GM18520 (cell line): ENCODE results near the gene GTF3C2.
"Not testable (repeated sequence)": the region's sequence is repeated elsewhere in the genome, so short reads cannot be mapped to it uniquely, and the experiment has no call there.

Source experiments
- ATAC-seq: cut with Tn5 transposase; IDR thresholded peaks from one replicate; pipeline ENCODE4 v1.9.1; 2021; ENCODE audit not compliant: unreplicated experiment

Gene GTF3C2

DNA sequence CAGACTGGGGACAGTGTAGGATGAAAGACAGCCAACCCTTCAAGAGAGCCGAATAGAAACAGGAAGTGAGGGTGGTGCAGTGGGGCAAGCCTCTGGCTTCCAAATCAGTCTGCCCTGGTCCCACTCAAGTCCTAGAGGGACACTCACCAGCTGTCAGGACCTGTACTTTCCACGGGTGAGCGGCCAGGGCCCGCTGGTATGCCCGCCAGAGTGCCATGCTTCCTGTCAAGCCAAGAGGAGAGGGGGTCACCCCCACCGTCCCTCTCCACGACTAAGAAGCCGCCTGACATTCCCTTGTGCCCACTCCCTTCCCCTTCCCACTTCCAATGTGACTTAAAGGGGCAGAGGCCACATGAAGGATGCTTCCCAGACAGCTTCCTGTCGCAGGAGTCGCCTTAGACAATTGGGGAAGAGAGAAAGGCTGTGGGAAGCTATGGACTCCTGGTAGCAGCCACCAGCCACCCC lies 34.2 kb downstream of the GTF3C2 start:
- ATAC-seq, result no peak

DNA sequence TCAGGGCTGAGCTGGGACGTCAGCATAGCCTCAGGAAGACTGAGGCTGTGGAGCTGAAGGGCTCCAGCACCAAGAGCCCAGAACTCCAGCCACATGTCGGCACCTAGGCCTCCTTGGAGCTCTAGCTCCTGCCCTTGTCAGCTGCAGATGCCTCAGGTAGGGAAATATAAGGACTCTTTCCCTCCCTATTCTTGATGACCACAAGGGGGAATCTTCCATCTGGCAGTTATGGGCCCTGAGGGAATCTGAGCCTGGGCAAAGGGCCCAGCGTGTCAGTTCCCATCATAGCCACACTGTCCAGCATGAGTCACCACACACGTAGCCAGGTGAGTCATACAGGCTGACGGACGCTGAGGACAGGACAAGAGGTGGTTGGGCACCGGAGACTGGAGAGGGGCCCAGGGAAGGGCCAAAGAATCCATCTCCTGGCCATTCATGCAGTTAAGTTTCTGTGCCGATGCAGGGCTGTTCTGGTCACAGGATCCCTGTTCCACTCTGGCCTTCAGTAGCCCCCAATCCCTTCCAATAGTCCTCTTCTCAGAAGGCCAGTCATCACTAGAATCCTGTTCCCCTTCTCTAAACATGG lies 35.5 kb downstream of the GTF3C2 start:
- no peak for ATAC-seq

DNA sequence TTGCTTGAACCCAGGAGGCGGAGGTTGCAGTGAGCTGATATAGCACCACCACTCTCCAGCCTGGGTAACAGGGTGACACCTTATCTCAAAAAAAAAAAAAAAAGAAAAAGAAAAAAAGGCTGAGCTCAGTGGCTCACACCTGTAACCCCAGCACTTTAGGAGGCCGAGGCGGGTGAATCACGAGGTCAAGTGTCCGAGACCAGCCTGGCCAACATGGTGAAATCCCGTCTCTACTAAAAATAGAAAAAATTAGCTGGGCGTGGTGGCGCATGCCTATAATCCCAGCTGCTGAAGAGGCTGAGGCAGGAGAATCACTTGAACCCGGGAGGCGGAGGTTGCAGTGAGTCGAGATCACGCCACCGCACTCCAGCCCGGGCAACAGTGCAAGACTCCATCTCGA lies 36.7 kb downstream of the GTF3C2 start:
- not testable (repeated sequence) for ATAC-seq

DNA sequence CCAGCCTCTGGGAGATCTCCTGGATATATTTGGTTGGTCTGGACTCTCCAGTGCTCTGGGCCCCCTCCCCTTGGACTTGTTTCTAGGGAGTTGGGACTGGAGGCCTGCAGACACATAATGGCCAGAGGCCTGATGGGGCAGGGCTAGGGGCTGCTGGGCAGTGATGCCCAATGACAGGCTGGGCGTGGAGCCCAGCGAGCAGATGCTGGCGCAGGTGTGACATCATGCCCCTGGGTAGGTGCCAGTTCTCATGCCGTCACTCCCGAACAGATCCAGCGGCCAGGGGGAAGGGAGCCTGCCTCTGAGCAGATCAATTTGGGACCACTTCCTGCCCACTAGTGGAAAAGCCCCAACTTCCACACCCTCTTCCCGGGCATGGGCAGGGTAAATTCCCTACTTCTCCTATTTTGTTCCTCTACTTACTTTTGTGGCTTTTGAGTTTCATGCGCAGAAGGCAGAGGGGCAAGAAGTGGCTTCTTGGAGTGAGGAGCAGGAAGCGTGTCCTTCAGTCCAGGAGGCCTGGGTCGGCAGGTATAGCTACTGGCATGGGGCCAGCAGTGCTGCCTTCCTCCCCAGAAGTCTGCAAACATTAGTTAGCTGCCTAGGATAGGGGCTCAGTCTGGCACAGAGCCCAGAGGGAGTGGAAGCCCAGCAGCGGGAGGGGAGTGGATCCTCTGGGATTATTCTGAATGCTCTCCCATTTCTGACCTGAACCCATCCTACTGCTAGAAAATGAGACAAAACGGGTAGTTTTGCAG lies 39.7 kb downstream of the GTF3C2 start:
- no peak for ATAC-seq

DNA sequence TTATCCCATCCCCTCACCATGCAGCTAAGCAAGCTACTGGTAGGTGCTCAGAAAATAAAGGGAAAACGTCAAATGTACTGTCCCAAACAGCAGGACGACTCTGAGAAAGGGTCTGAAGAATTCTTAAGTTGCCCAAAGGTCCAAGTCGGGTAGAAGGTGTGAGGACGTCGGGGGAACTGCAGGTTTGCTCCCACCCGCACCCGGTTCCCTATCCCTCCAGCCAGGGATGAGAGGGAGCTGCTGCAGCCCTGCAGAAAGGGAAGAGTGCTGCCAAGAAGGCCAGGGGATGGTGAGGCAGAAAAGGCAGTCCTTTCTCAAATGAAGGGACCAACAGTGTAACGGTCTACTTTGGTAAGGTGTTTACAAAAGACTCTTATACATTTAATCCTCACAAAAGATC lies 41.4 kb downstream of the GTF3C2 start:
- ATAC-seq, result no peak

DNA sequence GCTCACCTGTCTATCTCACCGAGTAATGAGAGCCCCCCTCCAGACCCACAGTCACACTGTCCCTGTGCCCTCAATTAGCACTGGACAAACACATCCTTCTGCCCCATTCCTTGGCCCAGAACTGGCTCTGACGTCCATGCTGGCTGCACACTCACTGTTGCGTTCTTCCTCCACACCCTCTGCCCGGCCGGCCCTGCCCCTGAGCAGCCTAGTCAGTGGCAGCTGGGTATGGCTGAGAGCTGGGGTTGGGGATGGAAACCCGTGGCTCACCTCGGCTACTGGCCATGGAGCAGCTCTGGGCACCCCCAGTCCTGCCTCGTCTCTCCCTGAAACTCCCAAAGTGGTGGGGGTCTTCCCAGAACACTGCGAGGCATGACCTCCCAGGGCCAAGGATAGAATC lies 41.9 kb downstream of the GTF3C2 start:
- ATAC-seq, result no peak

DNA sequence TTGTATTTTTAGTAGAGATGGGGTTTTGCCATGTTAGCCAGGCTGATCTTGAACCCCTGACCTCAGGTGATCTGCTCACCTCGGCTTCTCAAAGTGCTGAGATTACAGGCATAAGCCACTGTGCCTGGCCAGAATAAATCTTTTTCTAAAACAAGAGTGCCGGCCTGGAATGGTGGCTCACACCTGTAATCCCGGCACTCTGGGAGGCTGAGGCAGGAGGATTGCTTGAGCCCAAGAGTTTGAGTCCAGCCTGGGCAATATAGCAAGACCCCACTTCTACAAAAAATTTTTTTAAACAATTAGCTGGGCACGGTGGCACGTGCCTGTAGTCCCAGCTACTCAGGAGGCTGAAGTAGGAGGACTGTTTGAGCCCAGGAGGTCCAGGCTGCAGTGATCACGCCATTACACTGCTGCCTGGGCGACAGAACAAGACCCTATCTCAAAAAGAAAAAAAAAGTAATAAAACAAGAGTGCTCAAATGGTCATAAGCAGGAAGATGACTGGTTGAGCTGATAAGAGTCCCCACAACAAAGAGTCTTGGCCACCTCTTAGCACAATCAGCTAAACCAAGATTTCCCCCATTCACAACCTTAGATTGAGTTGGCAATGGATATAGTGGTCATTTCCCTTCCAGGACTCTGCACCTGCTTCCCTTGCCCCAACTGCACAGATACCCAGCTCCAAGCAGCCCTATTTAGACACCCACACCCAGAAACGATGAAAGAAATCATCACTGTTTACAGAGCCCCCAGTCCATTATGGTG lies 42.5 kb downstream of the GTF3C2 start:
- no peak for ATAC-seq

DNA sequence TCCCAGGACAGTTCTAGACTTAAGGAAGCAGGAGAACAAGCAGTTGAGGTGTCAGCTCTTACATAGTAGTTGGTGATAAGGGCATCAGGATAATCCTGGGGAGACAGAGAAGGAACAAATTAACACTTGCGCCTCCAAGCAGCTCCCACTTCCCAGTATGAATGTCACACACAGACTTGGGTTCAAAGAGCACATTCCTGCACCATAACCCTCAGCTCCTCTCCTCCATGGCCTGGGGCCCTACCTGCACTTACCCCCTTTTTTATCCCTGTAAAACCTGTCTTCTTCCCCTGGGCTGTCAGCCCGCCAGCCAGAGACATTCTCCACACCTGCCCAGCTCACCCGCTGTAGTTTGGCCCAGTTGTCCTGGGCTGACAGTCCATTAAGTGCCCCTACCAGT lies 44.4 kb downstream of the GTF3C2 start:
- ATAC-seq, result no peak

DNA sequence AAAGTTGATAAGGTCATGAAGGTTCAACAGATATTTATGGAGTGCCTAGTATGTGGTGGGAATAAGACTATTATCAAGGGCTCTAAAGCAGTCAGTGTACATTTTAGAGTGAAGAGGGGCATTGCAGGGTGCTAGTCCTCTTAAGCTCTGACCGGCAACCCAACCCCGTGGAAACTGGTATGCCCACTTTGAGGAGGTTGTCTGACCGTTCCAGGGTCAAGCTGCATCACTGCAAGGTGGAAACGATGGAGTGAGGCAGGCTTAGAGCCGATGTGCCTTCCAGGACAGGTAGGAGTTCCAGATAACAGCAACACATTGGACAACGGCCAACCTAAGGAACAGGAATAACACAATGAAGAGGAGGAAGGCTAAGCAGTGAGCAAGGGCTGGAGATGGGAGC lies 46.9 kb downstream of the GTF3C2 start:
- ATAC-seq, result no peak

DNA sequence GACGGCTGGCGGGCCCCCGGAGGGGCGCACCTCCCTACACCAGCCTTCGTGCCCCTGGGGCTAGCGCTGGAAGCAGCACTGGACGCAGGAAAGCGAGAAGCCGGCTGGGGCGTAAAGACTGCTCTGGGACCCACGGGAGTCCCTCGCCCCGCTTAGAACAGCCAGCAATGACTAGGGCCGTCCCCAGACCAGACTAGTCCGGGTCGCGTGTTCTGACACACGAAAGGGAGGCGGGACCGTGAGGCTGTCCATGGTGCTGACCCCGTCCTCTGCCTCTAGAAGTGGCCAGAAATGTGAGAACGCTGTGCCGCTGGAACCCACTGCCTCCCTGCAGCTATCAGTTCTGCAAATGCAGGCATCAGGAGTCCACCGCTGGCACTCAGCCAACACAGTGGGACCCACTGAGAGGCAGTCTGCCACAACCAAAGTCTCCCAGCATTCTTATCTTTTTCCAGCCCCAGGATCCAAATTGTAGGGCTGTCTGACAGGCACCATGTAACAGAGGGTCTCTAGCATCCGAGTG lies 48.1 kb downstream of the GTF3C2 start, which contains the start of gene UCN:
Gene UCN, minus strand, starts transcription at position 87 of the 523 bp plus-strand sequence. CDS start 550 bp downstream, outside the sequence.
- no peak for ATAC-seq

DNA sequence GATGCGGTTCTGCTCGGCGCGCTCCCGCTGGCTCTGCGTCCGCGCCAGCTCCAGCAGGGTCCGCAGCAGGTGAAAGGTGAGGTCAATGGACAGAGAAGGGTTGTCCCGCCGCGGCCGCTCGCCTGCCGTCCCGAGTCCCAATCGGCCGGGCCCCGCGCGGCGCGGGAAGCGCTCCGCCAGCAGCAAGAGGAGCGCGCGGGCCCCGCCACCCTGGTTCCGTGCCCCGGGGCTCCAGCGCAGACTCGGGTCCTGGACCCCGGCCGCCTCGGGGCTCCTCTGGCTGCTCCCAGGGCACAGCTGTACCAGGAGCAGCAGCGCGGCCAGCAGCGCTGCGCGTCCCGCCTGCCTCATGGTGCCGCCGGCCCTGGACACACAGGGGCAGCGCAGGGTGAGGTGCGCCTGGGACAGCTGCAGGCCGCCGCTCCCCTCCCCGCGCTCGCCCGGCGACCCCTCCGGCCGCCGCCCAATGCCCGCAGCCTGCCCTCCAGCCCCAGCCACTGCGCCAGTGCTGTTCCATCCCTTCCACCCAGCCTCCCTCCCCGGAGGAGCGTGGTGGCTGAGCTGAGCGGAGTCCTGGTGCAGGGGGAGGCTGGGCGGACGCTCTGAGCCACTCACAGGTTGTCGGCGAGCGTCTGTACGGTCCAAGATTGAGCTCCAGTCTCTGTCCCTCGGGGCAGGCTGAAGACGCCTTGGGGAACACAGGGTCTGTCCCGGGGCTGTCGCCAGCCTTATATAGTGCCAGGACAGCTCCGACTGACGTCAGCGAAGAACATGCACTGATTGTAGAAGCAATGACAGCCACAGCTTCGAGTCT lies 48.8 kb downstream of the GTF3C2 start:
- no peak for ATAC-seq

DNA sequence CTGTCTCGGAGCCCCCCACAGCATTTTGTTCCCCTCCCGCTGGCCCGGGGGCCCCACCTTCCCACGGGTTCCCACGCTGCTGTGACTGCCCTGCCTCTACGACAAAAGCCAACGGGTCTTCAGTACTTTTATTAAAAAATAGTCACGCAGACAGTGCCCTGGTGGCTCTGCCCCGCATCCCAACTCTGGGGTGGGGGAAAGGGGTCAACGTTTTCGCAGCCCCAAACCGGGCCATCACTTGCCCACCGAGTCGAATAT lies 49.3 kb downstream of the GTF3C2 start:
- ATAC-seq, result no peak

DNA sequence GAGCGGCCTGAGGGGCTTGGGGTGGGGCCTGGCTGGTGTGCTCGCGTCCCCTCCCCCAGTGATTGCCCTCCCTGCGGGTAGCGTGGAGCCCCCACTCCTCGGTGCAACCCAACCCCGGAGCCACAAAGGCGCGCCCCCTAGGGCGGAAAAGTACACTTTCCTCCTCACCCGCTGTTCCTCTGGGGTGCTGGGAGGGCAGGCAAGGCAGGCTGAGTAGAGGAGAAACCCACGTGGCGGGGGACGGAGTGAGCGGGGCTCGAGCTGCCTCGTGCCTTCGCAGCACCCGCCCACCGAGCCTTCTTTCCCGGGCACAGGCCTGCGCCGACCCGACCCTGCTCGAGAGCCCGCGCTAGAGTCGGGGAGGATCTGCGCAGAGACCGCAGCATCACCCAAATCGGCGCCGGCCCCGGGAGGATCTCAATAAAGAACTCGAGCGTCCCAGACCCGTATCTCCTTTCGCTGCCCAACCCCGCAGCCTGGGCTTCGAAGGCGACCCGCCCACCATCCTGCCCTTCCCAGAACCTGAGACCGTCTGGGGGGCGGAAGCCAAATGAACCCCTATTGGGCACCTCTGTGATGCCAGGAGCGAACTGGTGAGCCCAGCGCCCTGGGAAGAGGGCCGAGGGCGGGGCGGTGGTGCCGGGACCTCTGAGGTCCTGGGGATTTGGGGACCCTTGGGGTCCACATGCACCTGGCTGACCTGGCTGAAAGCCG lies 49.8 kb downstream of the GTF3C2 start:
- ATAC-seq, result no peak

DNA sequence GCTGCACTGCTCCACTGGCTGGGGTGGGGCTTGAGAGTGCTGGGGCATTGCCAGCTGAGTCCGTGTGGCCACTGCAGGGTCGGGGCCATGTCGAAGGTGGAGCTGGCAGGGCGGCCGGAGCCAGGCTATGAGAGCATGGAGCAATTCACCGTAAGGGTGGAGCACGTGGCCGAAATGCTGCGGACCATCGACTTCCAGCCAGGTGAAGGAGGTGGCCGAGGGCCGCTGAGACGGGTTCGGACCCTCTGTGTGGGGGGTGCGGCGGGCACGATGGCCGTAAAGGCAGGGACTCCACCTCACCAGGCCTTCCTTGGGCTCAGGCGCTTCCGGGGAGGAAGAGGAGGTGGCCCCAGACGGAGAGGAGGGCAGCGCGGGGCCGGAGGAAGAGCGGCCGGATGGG lies 50.4 kb downstream of the GTF3C2 start:
- no peak for ATAC-seq

DNA sequence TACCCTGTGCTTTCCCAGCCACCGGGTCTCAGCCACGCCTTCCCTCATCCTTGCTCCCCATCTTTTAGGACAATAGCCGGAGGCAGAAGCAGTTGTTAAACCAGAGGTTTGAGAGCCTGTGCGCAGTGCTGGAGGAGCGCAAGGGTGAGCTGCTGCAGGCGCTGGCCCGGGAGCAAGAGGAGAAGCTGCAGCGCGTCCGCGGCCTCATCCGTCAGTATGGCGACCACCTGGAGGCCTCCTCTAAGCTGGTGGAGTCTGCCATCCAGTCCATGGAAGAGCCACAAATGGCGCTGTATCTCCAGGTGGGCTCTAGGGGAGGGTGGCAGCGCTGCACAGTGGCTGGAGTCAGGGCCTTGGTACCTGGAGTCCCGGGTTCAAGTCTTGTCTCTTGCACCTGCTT lies 51.0 kb downstream of the GTF3C2 start:
- ATAC-seq, result no peak

DNA sequence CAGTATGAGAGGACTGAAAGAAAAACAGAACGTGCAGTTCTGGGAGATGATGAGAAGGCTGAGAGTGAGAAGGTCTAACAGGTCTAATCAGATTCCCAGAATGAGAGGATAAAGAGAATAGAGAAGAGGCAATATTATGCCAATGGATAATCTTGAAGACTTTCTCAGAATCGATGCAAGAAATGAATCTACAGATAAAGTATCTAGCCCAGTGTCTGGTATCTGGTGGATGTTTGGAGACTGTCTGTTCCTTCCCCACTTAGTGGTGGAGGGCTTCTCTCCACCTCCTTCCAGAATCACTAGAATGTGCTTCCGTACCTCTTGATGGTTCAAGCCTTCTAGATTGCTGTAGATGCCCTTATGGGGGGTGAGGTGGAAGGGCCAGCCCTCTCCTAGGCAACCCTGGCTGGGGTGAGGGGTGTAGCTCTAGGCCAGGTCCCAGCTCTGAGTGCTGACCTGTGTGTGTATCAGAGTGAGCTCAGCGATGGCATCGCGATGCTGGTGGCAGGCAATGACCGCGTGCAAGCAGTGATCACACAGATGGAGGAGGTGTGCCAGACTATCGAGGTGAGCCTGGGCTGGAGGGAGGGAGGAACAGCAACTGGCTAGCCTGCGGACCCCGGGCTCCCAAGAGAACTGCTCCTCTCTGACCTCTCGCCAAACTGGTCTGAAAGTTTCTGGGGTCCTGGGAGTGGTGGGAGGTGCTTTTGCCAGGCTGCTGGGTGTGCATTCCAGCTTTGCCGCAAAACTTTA lies 51.9 kb downstream of the GTF3C2 start:
- ATAC-seq, result no peak

DNA sequence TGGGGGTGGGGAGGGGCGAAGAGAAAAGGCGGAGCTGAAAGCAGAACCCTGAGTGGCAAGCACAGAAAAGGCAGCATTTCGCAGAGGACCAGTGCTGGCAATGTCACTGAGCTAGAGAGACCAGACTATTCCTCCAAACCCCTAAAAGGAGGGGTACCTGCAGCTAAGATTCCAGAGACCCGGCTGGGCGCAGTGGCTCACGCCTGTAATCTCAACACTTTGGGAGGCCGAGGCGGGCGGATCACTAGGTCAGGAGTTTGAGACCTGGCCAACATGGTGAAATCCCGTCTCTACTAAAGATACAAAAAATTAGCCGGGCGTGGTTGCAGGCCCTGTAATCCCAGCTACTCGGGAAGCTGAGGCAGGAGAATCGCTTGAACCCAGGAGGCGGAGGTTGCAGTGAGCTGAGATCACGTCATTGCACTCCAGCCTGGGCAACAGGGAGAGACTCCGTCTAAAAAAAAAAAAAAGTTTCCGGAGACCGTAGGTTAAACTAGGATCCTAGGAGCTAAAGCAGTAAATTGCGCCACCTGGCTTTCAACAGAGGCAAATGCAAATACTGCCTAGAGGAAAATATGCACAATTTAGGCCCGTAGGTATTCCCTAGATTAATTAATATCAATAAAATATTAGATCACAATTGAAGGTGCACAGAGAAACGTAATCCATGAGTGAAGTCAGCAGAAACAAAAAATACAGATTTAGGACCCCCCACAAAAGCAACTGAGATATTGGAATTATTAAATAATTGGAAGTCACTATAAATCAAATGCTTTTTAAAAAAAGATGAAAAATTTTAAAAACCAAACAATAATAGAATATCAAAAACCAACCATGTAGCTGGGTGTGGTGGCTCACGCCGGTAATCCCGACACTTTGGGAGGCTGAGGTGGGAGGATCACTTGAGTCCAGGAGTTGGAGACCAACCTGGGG lies 53.2 kb downstream of the GTF3C2 start:
- ATAC-seq, result no peak

DNA sequence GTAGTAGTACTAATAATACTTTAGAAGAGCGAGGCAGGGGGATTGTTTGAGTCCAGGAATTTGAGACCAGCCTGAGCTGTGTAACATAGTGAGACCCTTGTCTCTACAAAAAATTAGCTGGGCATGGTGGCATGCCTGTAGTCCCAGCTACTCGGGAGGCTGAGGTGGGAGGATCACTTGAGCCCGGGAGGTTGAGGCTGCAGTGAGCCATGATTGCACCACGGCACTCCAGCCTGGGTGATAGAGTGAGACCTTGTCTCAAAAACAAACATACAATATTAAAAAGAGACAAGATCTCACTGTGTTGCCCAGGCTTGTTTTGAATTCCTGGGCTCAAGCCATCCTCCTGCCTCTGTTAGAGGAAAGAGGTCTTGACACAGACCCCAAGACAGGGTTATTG lies 56.0 kb downstream of the GTF3C2 start:
- not testable (repeated sequence) for ATAC-seq
